DOHH2 (cell line): ENCODE results near the gene FAT4.

Experiments
- CTCF ChIP-seq: fragments of 200-600 bp; sonication (generic); IDR thresholded peaks from one replicate; pipeline ENCODE4 v1.5.1; 2014; ENCODE audit warnings: antibody characterized with exemption, mild to moderate bottlenecking, low read depth, low read length; ENCODE audit not compliant: poor library complexity, severe bottlenecking
- EZH2phosphoT487 ChIP-seq: fragments of 200-600 bp; sonication (generic); IDR thresholded peaks from 2 replicates; pipeline ENCODE4 v1.6.1; 2017; ENCODE audit warnings: borderline replicate concordance, mild to moderate bottlenecking, antibody characterized with exemption, low read length, moderate library complexity, mixed read lengths

GRCh38 chr4:125346616-125347015 is 31.9 kb downstream of the FAT4 start:
- TF ChIP-seq CTCF (no peak), EZH2phosphoT487 (no peak)
